Measurements from ENCODE around the gene FAM168B. TPM values are rescaled to one million over a fixed set of nuclear protein-coding genes. Genes with fewer than 3 reads are reported as not detected.

FAM168B gene
- polyA plus RNA-seq, 1 of the 3 experiments (the other 2 are of a cell fraction): 72.7 TPM

DNA sequence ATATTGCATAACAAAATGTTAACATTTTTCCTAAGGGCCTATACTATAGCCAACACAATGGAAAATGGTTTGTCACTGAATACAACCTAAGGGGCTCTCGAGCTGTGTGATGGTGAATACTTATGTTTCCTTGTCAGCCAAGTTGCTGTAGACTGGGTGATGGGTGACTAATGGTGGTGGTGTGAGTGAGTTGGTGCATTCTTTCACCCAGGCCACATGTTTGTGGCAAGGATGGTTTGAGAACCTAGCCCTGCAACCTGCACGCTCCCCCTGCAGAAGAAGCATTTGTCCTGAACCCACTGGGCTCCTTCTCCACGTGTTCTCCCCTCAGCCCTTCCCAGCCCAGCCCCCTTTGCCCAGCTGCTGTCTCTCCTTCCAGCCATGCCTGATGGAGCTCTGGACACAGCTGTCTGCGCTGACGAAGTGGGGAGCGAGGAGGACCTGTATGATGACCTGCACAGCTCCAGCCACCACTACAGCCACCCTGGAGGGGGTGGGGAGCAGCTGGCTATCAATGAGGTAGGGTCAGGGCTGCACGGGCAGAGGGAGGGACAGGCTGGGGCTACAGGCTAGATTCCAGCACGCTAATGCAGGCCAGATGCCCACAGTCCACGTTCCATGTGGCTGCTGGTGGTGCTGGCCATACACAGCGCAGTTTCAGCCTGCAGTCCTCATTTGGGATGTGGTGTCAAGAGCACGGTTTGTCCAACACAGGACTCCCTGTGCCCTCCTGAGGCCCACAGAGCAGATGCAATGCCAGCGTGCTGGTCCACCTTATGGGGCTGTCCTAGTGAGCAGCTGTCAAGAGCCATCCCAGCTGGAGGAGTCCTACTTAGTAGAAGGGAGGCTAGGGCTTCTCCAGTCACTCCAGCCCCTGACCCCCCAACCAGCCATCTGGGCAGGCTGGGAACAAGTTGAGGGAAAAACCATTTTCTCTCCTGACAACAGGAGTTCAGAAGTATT is 65.4 kb downstream of the FAM168B start:
- Histone ChIP-seq H2AFZ (ENCODE audit: low read depth) (no peak overlapping the region), H3F3A (replicated peaks; ENCODE audit: insufficient read depth) (no peaks in the 10 kb centered on the region)
- CTCF ChIA-PET: no interaction called here

More for the DNA sequence above, 65.4 kb downstream of the FAM168B start:
- 32% methylated on average over 11 of the region's 12 CpGs for WGBS (ENCODE audit: low lambda C conversion rate)
- no peaks in the 10 kb centered on the region for H3K27me3 ChIP-seq (ENCODE audit: insufficient read depth)
- H3K9me2 ChIP-seq: no peaks in the 10 kb centered on the region
- H3K4me2 ChIP-seq: no peak overlapping the region
- DNase-seq: no peak
- POLR2A ChIA-PET: no interaction called here
- no peaks in the 10 kb centered on the region for H4K20me1 ChIP-seq (ENCODE audit: insufficient read depth)
- H3K36me3 ChIP-seq (replicated peaks in 1 of 2; ENCODE audit: control insufficient read depth in 1 of 2, insufficient read depth in 2 of 2, low read length in 1 of 2): no peaks in the 10 kb centered on the region
- H3K9me3 ChIP-seq: no peaks in the 10 kb centered on the region
- no peak overlapping the region for H3K27ac ChIP-seq (ENCODE audit: low read depth in 2 of 2, low read length in 1 of 2)
- H3K79me2 ChIP-seq (ENCODE audit: insufficient read depth): no peaks in the 10 kb centered on the region
- no peak overlapping the region for H3K4me3 ChIP-seq (ENCODE audit: low read depth in 2 of 2, low read length in 1 of 2)
- TF ChIP-seq FOXM1 (IDR thresholded peaks at IDR 0.05; ENCODE audit: low read depth) (no peak), JUND (IDR thresholded peaks at IDR 0.05) (no peak), USF1 (IDR thresholded peaks at IDR 0.05; ENCODE audit: borderline replicate concordance, low read depth) (no peak), FOSL2 (IDR thresholded peaks at IDR 0.05; ENCODE audit: borderline replicate concordance, low read depth) (no peak), EP300 (IDR thresholded peaks at IDR 0.05; ENCODE audit: borderline replicate concordance in 1 of 2, low read depth in 1 of 2, low read length in 1 of 2) (no peak), FOXJ3 (CRISPR knock-in tag; IDR thresholded peaks at IDR 0.05) (no peak), EZH2phosphoT487 (IDR thresholded peaks at IDR 0.05; ENCODE audit: borderline replicate concordance, low read depth) (no peak)
- TF ChIP-seq, protein P1, sequence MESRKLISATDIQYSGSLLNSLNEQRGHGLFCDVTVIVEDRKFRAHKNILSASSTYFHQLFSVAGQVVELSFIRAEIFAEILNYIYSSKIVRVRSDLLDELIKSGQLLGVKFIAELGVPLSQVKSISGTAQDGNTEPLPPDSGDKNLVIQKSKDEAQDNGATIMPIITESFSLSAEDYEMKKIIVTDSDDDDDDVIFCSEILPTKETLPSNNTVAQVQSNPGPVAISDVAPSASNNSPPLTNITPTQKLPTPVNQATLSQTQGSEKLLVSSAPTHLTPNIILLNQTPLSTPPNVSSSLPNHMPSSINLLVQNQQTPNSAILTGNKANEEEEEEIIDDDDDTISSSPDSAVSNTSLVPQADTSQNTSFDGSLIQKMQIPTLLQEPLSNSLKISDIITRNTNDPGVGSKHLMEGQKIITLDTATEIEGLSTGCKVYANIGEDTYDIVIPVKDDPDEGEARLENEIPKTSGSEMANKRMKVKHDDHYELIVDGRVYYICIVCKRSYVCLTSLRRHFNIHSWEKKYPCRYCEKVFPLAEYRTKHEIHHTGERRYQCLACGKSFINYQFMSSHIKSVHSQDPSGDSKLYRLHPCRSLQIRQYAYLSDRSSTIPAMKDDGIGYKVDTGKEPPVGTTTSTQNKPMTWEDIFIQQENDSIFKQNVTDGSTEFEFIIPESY (IDR thresholded peaks at IDR 0.05; ENCODE audit: borderline replicate concordance, low read depth): no peak
- TF ChIP-seq, protein P2, sequence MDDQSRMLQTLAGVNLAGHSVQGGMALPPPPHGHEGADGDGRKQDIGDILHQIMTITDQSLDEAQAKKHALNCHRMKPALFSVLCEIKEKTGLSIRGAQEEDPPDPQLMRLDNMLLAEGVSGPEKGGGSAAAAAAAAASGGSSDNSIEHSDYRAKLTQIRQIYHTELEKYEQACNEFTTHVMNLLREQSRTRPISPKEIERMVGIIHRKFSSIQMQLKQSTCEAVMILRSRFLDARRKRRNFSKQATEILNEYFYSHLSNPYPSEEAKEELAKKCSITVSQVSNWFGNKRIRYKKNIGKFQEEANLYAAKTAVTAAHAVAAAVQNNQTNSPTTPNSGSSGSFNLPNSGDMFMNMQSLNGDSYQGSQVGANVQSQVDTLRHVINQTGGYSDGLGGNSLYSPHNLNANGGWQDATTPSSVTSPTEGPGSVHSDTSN (IDR thresholded peaks at IDR 0.05): no peak
- TF ChIP-seq, protein P3, sequence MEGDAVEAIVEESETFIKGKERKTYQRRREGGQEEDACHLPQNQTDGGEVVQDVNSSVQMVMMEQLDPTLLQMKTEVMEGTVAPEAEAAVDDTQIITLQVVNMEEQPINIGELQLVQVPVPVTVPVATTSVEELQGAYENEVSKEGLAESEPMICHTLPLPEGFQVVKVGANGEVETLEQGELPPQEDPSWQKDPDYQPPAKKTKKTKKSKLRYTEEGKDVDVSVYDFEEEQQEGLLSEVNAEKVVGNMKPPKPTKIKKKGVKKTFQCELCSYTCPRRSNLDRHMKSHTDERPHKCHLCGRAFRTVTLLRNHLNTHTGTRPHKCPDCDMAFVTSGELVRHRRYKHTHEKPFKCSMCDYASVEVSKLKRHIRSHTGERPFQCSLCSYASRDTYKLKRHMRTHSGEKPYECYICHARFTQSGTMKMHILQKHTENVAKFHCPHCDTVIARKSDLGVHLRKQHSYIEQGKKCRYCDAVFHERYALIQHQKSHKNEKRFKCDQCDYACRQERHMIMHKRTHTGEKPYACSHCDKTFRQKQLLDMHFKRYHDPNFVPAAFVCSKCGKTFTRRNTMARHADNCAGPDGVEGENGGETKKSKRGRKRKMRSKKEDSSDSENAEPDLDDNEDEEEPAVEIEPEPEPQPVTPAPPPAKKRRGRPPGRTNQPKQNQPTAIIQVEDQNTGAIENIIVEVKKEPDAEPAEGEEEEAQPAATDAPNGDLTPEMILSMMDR (IDR thresholded peaks at IDR 0.05): no peak
- H3K4me1 ChIP-seq (ENCODE audit: control insufficient read depth in 1 of 2, insufficient read depth in 2 of 2, low read depth in 1 of 2, low read length in 1 of 2): peaks cover 0 to 23% of the 10 kb centered on the region in 2 experiments; a peak in 2 of 4 replicates
- H3K9ac ChIP-seq: no peak overlapping the region

Measured in SK-N-SH (cell line).